ENCODE data around the gene PRKD1. TPM values are rescaled to one million over a fixed set of nuclear protein-coding genes. Genes with fewer than 3 reads are reported as not detected.
"Not testable (repeated sequence)": the region's sequence is repeated elsewhere in the genome, so short reads cannot be mapped to it uniquely, and the experiment has no call there.

PRKD1 gene
- total and polyA plus RNA-seq, 10 of the 15 experiments (the other 5 are each of a cell fraction or from before 2014, with no cell fraction given): 0.02 to 0.56 TPM; not detected in 8

- TF ChIP-seq ZNF592 (IDR thresholded peaks at IDR 0.05): no peak
- TF ChIP-seq NRF1 (conservative IDR thresholded peaks at IDR 0.05; ENCODE audit: low read depth, low read length): no peak
- TF ChIP-seq NFIC (IDR thresholded peaks at IDR 0.05; ENCODE audit: low read depth, low read length): no peak
- no peak for TF ChIP-seq RELA (IDR thresholded peaks at IDR 0.05; ENCODE audit: borderline replicate concordance, partially characterized antibody)
- TF ChIP-seq GABPA (IDR thresholded peaks at IDR 0.05; ENCODE audit: low read depth): no peak
- TF ChIP-seq BACH1 (IDR thresholded peaks at IDR 0.05; ENCODE audit: borderline replicate concordance): no peak
- no peak for TF ChIP-seq MYB (IDR thresholded peaks at IDR 0.05; ENCODE audit: borderline replicate concordance, low read depth, low read length)
- no peak for TF ChIP-seq CBFB (IDR thresholded peaks at IDR 0.05; ENCODE audit: low read depth)
- TF ChIP-seq IRF5 (IDR thresholded peaks at IDR 0.05; ENCODE audit: borderline replicate concordance): no peak
Observed at GRCh38 chr14:29856516-29856915, 71.1 kb downstream of the PRKD1 start (continued).

GRCh38 chr14:29853691-29854090 is 74.0 kb downstream of the PRKD1 start:
- CTCF ChIA-PET: not testable (repeated sequence)

More at GRCh38 chr14:29853691-29854090, 74.0 kb downstream of the PRKD1 start:
- SMC1A ChIA-PET (ENCODE audit: uncharacterized antibody, unreplicated experiment); H4K20me1 ChIP-seq (ENCODE audit: control insufficient read depth, insufficient read depth); H3K9ac ChIP-seq (ENCODE audit: control insufficient read depth, insufficient read depth, low read length); H3K79me2 ChIP-seq (ENCODE audit: control insufficient read depth, insufficient read depth, low read length); FAIRE-seq; H3K27ac ChIP-seq (ENCODE audit: control insufficient read depth, insufficient read depth); H3K4me2 ChIP-seq (ENCODE audit: control insufficient read depth, insufficient read depth); H2AFZ ChIP-seq (ENCODE audit: control insufficient read depth, low read depth, low read length); in situ Hi-C loops (cut with MboI); RAD21 ChIA-PET (ENCODE audit: unreplicated experiment); ATAC-seq; H3K9me3 ChIP-seq (replicated peaks; ENCODE audit: control insufficient read depth, insufficient read depth, low read length); H3K4me1 ChIP-seq (ENCODE audit: control insufficient read depth, insufficient read depth, low read length); DNase-seq (ENCODE audit: low read depth, low spot score); H3K36me3 ChIP-seq (ENCODE audit: control insufficient read depth in 2 of 2, insufficient read depth in 2 of 2, low read length in 1 of 2); H3K4me3 ChIP-seq; H3K27me3 ChIP-seq (replicated peaks in 1 of 2; ENCODE audit: control insufficient read depth in 2 of 2, insufficient read depth in 2 of 2, low read length in 1 of 2); POLR2A ChIA-PET; BruUV-seq (replicated peaks): not testable (repeated sequence)
- WGBS (ENCODE audit: insufficient coverage, insufficient replicate concordance, low lambda C conversion rate, missing lambda C conversion rate): 54% methylated on average over 2 of the region's 2 CpGs
- intact Hi-C loops (cut with micrococcal nuclease; ENCODE audit: unreplicated experiment): loop anchor here (10.0 kb wide), 1 partner anchor 481 kb away; no protein-coding TSS in a partner anchor
